Suprapubic skin (tissue), 4 donors: Measurements from ENCODE around the gene DRC3. TPM values are rescaled to one million over a fixed set of nuclear protein-coding genes. Genes with fewer than 3 reads are reported as not detected.
"Not testable (repeated sequence)": the region's sequence is repeated elsewhere in the genome, so short reads cannot be mapped to it uniquely, and the experiment has no call there.

Experiments
- DNase-seq, 2 donors: peaks; one replicate each; pipeline ENCODE4 v3.0.0-alpha.2; 2019; ENCODE audit warnings: low spot score in 2 of 2
- H3K27ac ChIP-seq: fragments of 200-600 bp; sonication (generic); one replicate; pipeline ENCODE4 v1.5.1; 2019
- H3K27me3 ChIP-seq: fragments of 200-600 bp; sonication (generic); one replicate; pipeline ENCODE4 v1.5.1; 2019
- H3K36me3 ChIP-seq: fragments of 200-600 bp; sonication (generic); one replicate; pipeline ENCODE4 v1.5.1; 2019
- H3K4me1 ChIP-seq: fragments of 200-600 bp; sonication (generic); one replicate; pipeline ENCODE4 v1.5.1; 2019
- H3K4me3 ChIP-seq: fragments of 200-600 bp; sonication (generic); one replicate; pipeline ENCODE4 v1.5.1; 2019; ENCODE audit warnings: mild to moderate bottlenecking
- H3K9me3 ChIP-seq: fragments of 200-600 bp; sonication (generic); one replicate; pipeline ENCODE4 v1.5.1; 2019
- CTCF ChIP-seq, 2 donors: fragments of 200-600 bp in 1 of 2; fragments of 450-650 bp in 1 of 2; sonication (generic) in 1 of 2; IDR thresholded peaks; one replicate each; pipeline ENCODE4 v1.5.1; 2016 to 2019; ENCODE audit warnings: antibody characterized with exemption in 2 of 2, mild to moderate bottlenecking in 1 of 2, moderate library complexity in 1 of 2
- EP300 ChIP-seq: sonication (generic); formaldehyde crosslinking; IDR thresholded peaks from one replicate; pipeline ENCODE4 v1.6.1; 2017; ENCODE audit warnings: antibody characterized with exemption
- POLR2A ChIP-seq, 2 donors: fragments of 450-650 bp; IDR thresholded peaks; one replicate each; pipeline ENCODE4 v1.6.1; 2017; ENCODE audit warnings: antibody characterized with exemption in 2 of 2, mild to moderate bottlenecking in 2 of 2, moderate library complexity in 2 of 2
- POLR2AphosphoS5 ChIP-seq, 3 donors: sonication (generic); formaldehyde crosslinking; IDR thresholded peaks; one replicate each; pipeline ENCODE4 v1.6.1; 2017; ENCODE audit warnings: antibody characterized with exemption in 3 of 3
- WGBS: methylation state at CpG from one replicate; pipeline ENCODE4 v1.1.5; 2018; 5-methylcytosine and 5-hydroxymethylcytosine counted together
- total RNA-seq, 4 donors: library from RNA; depleted of rRNA; stranded (reverse); fragments of >200 nt; gene quantifications; one replicate each; pipeline ENCODE4 v1.1.0, GENCODE V29; 2016

The DRC3 gene
- total RNA-seq, 4 donors from 2014 or later = 2.0 to 10.6 (median 5.5) TPM

- H3K9me3 ChIP-seq = no peaks in the 10 kb centered on the region
- no peak for DNase-seq
- H3K27ac ChIP-seq = no peak overlapping the region
- no peaks in the 10 kb centered on the region for H3K36me3 ChIP-seq
- no peak overlapping the region for H3K4me3 ChIP-seq
- 89% methylated on average over 10 of the region's 12 CpGs for WGBS
- peaks cover 20% of the 10 kb centered on the region for H3K4me1 ChIP-seq
- no peaks in the 10 kb centered on the region for H3K27me3 ChIP-seq
- no peak for TF ChIP-seq POLR2A (IDR thresholded peaks at IDR 0.05)
- TF ChIP-seq CTCF (IDR thresholded peaks at IDR 0.05) = no peak
- no peak for TF ChIP-seq EP300
- TF ChIP-seq POLR2AphosphoS5 (IDR thresholded peaks at IDR 0.05) = no peak
Measured at GRCh38 chr17:17993852-17994251, 21.2 kb downstream of the DRC3 start.

DNA sequence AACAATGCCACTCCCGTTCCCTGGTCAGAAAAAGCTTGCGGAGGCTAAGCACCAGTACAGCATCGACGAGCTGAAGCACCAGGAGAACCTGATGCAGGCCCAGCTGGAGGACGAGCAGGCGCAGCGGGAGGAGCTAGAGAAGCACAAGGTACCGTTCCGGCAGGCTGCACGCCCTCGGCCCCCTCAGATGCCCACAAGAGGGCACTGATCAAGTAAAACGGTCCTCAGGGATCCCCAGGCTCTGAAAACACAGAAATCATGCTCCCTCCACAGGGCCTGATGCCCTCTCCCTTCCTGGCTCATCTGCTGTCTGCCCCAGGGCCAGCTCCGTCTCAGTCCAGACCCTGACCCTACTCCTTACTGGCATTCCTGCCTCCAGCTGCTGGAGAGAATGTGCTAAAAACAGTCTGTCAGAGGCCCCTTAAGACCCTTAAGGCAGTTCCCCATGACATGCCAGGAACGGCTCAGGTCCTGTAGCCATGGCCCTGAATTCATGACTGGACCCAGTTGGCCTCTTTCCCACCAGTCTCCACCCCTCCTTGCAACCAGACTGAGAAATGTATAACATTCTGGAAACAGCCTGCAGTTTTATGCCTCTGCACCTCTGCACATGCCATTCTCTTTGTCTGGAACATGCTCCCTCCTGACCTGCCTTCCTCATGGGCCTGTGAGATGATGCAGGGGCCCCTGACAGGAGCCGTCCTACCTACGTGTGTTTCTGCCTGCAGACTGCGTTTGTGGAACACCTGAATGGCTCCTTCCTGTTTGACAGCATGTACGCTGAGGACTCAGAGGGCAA lies 21.8 kb downstream of the DRC3 start:
- peak in 1 of 2 donors; percentile 17 for TF ChIP-seq CTCF (IDR thresholded peaks at IDR 0.05)
- no peak for TF ChIP-seq POLR2AphosphoS5 (IDR thresholded peaks at IDR 0.05)
- Histone ChIP-seq H3K4me3 (no peak overlapping the region), H3K36me3 (no peaks in the 10 kb centered on the region), H3K27ac (no peak overlapping the region), H3K9me3 (no peaks in the 10 kb centered on the region), H3K27me3 (no peaks in the 10 kb centered on the region), H3K4me1 (peaks cover 20% of the 10 kb centered on the region)
- 67% methylated on average over 10 of the region's 18 CpGs for WGBS
- DNase-seq = no peak

DNA sequence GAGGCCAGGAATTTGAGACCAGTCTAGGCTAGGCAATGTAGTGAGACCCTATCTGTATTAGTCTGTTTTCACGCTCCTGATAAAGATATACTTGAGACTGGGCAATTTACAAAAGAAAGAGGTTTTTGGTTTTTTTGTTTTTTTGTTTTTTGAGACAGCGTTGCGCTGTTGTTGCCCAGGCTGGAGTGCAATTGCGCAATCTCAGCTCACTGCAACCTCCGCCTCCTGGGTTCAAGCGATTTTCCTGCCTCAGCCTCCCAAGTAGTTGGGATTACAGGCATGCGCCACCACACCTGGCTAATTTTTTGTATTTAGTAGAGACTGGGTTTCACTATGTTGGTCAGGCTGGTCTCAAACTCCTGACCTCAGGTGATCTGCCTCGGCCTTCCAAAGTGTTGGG lies 23.2 kb downstream of the DRC3 start:
- 97% methylated on average over 8 of the region's 8 CpGs for WGBS
- H3K27ac ChIP-seq, H3K4me3 ChIP-seq, H3K9me3 ChIP-seq, DNase-seq, H3K36me3 ChIP-seq, H3K4me1 ChIP-seq, H3K27me3 ChIP-seq: not testable (repeated sequence)

DNA sequence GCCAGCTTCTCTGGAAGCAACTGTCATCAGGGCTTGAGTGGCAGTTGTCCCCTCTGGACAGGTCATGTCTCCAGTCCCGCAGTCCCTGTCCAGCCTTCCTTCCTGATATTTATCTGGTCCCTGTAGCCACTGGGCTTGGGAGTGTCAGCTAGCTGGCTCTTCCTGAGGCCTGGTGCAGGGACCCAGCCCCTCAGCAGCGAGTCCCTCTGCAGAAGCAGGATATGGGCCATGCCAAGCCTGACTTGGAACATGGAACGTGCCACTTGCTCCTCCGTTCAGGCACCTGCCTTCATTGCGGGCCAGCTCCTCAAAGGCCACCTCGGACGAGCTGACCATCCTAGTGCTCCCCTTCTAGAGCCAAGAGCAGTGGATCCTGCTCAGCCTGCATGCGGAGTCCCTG lies 26.3 kb downstream of the DRC3 start:
- Histone ChIP-seq H3K9me3 (no peaks in the 10 kb centered on the region), H3K36me3 (no peaks in the 10 kb centered on the region), H3K27me3 (no peaks in the 10 kb centered on the region), H3K27ac (no peak overlapping the region), H3K4me3 (no peak overlapping the region), H3K4me1 (peaks cover 8% of the 10 kb centered on the region)
- 78% methylated on average over 8 of the region's 8 CpGs for WGBS
- TF ChIP-seq EP300 (no peak), POLR2A (IDR thresholded peaks at IDR 0.05) (no peak), CTCF (IDR thresholded peaks at IDR 0.05) (no peak), POLR2AphosphoS5 (IDR thresholded peaks at IDR 0.05) (no peak)
- DNase-seq = no peak

GRCh38 chr17:17999364-18000029 lies 26.8 kb downstream of the DRC3 start:
- Histone ChIP-seq H3K27ac (no peak overlapping the region), H3K36me3 (no peaks in the 10 kb centered on the region), H3K9me3 (no peaks in the 10 kb centered on the region), H3K27me3 (no peaks in the 10 kb centered on the region), H3K4me1 (peaks cover 5% of the 10 kb centered on the region), H3K4me3 (no peak overlapping the region)
- 81% methylated on average over 9 of the region's 9 CpGs for WGBS
- TF ChIP-seq CTCF (IDR thresholded peaks at IDR 0.05) = no peak
- TF ChIP-seq EP300 = no peak
- TF ChIP-seq POLR2A (IDR thresholded peaks at IDR 0.05) = no peak
- TF ChIP-seq POLR2AphosphoS5 (IDR thresholded peaks at IDR 0.05) = no peak
- no peak for DNase-seq
